Large intestine (tissue), 3 donors: ENCODE measurements around the gene PRKAG2. TPM values are rescaled to one million over a fixed set of nuclear protein-coding genes. Genes with fewer than 3 reads are reported as not detected.
A peak's percentile ranks its signal among the peaks of the same experiment; 100 is the strongest.

Experiments
- DNase-seq, 2 donors: peaks; one replicate each; pipeline versions ENCODE4 v3.0.0 to v3.0.0-alpha.2; 2013
- H3K27ac ChIP-seq: one replicate; pipeline ENCODE4 v1.5.1; 2013; ENCODE audit warnings: low read length
- H3K27me3 ChIP-seq: 2 replicates; pipeline ENCODE4 v1.6.1; 2013; ENCODE audit warnings: low read length; ENCODE audit not compliant: control insufficient read depth, insufficient read depth
- H3K36me3 ChIP-seq: 2 replicates; pipeline ENCODE4 v1.6.1; 2013; ENCODE audit warnings: low read length; ENCODE audit not compliant: control insufficient read depth, insufficient read depth
- H3K4me1 ChIP-seq: one replicate; pipeline ENCODE4 v1.6.1; 2013; ENCODE audit warnings: low read length; ENCODE audit not compliant: control insufficient read depth, insufficient read depth
- H3K4me3 ChIP-seq: one replicate; pipeline ENCODE4 v1.5.1; 2013; ENCODE audit warnings: low read length
- H3K9me3 ChIP-seq: one replicate; pipeline ENCODE4 v1.6.1; 2013; ENCODE audit warnings: mild to moderate bottlenecking, low read depth, low read length, moderate library complexity; ENCODE audit not compliant: control insufficient read depth
- WGBS: methylation state at CpG from one replicate; pipeline ENCODE4 v1.1.5; 2013; ENCODE audit warnings: low lambda C conversion rate; ENCODE audit not compliant: insufficient coverage; 5-methylcytosine and 5-hydroxymethylcytosine counted together
- polyA plus RNA-seq: library from polyadenylated mRNA; unstranded; fragments of 120-200 nt; gene quantifications from one replicate; pipeline ENCODE4 v1.2.1, GENCODE V29; 2013

PRKAG2 gene
- polyA plus RNA-seq, 1 donor: 50.9 TPM

DNA sequence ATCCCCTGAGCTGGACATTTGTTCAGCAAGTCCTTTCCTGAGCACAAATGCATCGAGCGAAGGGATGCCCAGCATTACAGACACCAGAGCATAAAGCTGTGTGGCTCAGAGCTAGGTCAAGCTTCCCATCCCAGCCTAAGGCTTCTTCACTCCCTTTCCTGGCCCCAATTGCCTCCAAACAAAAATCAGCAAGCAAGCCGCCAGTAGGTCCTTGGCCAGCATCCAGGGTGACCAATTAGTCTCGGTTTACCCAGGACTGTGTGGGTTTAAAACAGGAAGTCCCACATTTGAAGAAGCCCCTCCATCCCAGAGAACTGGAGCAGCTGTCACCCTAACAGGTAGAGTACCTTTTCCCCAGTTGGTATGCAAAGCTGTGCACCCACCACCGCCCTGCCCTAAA lies 51.2 kb downstream of the PRKAG2 start:
- Histone ChIP-seq H3K36me3 (peaks cover 3% of the 10 kb centered on the region), H3K4me3 (no peak overlapping the region), H3K27ac (no peak overlapping the region), H3K27me3 (no peaks in the 10 kb centered on the region), H3K9me3 (peaks cover 3% of the 10 kb centered on the region), H3K4me1 (peaks cover 41% of the 10 kb centered on the region)
- 100% methylated on average over 1 of the region's 5 CpGs for WGBS
- DNase-seq: no peak

DNA sequence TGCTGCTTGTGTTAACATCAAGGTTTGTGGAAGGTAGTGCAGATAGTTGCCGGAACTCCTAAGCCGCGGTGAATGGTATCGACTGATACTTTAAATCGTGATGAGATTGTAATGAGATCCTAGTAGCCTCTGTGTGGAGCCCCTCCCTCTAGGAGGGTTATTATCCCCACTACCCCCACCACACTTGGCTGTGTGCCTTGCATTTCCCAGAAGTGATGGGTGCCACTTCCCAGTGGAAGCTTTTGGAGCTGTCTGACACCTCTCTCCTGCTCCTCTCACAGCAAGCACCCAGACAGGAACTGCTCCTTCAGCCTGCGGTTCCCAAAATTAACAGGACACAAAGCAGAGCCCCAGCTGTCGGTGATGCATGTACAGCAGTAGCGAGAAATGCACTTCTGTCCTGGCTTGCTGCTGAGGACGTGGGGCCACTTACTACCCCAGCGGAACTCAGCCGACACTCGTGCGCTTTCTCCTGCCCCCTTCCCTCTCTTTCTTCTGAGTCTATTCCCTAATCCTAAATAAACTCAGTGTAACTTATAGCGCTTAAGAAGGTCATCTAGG lies 52.5 kb downstream of the PRKAG2 start:
- Histone ChIP-seq H3K27me3 (no peaks in the 10 kb centered on the region), H3K4me1 (peaks cover 52% of the 10 kb centered on the region), H3K27ac (peak overlapping the region; percentile 98), H3K9me3 (no peaks in the 10 kb centered on the region), H3K36me3 (no peaks in the 10 kb centered on the region), H3K4me3 (peak overlapping the region; percentile 19)
- WGBS: no CpG with 5 or more reads among the region's 14 CpGs
- no peak for DNase-seq

DNA sequence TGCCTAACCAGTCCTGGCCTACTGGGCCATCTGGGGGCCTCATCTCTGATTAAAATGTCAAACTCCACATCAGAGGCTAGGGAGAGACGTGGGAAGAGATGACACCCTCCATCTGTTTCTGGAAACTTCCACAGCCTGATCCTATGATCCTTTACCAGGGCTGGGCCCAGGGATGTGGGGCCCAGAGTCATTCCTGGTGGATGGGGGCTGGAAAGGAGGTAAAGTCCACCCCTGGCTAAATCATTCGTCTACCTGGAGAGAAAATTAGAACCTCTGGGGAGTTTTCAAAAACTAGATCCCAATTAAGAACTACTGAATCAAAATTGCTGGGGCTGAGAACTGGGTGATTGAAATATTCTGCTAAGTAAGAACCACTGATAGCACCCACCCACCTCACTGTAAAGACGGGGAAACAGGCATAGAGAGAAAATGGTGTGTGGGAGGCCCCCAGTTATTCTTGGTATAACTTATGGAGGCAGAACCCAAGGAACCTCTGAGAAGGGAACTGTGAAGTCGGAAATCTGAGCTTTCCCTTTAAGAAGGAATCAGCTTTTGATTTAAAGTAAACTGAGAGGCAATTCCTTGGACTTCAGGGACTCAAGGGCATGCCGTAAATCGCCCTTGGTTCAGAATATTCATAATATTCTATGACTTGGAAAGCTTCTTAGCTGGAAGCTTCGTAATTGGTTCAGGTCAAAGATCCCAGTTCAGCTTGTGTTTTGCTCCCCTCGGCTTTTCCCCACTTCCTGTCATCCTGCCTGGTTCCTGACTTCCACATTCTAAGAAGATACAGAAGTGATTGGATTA lies 53.1 kb downstream of the PRKAG2 start:
- DNase-seq: peak; percentile 74 to 89
- no CpG with 5 or more reads among the region's 8 CpGs for WGBS
- Histone ChIP-seq H3K36me3 (no peaks in the 10 kb centered on the region), H3K27me3 (no peaks in the 10 kb centered on the region), H3K4me1 (peaks cover 59% of the 10 kb centered on the region), H3K9me3 (no peaks in the 10 kb centered on the region), H3K4me3 (peak overlapping the region; percentile 19), H3K27ac (peak overlapping the region; percentile 98)

DNA sequence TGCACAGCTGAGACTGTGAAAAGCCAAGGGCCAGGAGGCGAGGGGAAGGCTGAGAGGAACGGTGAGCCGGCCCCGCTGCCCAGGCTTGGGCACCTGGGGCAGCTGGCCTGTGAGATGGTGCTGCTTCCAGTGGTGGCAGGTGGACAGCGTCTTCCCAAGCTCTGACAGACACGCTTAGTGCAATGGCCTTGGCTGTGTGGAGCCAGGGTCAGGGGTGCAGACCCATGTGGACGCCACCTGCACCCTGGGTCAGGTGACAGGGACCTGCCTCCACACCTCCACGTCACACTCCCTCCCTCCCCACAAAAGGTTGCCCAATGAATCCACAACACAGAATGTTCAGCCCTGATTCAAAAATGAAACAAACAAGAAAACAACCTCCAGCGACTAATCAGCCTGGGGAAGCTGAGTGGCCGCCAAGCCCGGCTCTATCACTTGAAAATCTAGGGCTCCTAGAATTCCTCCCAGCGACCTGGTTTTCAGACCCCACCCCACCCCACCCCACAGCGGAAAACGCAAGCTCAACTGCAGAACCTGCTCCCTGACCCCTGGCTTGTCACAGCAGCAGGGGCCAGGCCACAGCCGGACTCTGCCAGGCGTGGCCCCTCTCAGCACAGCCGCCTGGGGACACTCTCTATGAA lies 54.3 kb downstream of the PRKAG2 start:
- H3K36me3 ChIP-seq: no peaks in the 10 kb centered on the region
- DNase-seq: peak; percentile 81 to 82
- H3K4me3 ChIP-seq: no peak overlapping the region
- H3K27me3 ChIP-seq: no peaks in the 10 kb centered on the region
- H3K4me1 ChIP-seq: peaks cover 65% of the 10 kb centered on the region
- H3K27ac ChIP-seq: peak overlapping the region; percentile 98
- WGBS: no CpG with 5 or more reads among the region's 17 CpGs
- H3K9me3 ChIP-seq: no peaks in the 10 kb centered on the region

DNA sequence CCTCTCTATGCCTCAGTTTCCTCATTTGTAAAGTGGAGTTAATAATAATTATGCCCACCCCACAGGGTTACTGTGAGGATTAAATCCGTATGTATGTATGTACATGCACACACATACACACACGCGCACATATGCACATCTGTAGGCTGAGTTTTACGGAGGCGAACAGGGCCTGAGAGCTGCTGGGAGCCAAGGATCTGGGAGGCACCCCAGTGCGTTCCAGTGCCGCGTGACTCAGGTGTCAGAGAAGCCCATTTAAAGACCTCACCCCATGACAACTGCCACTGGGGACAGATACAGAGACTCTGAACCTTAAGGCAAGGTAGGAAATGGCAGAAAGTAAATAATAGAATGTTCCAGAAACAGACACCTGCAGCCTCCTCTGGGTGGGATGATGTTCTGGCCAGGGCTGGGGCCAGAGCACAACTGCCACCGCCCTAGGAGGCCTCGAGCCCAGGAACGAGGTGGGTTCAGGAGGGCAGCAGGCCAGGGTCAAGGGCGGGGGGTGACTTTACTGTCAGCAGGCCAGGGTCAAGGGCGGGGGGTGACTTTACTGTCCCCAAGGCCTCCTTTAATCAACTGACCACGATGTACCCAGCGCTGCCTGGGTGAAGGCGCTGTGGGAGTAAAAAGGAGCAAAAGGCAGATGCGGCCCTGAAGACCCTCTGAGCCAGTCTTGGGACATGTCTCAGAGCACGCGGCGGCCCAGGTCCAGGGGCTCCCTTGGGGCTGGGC lies 54.9 kb downstream of the PRKAG2 start:
- peak overlapping the region; percentile 98 for H3K27ac ChIP-seq
- no CpG with 5 or more reads among the region's 20 CpGs for whole genome bisulfite sequencing

DNA sequence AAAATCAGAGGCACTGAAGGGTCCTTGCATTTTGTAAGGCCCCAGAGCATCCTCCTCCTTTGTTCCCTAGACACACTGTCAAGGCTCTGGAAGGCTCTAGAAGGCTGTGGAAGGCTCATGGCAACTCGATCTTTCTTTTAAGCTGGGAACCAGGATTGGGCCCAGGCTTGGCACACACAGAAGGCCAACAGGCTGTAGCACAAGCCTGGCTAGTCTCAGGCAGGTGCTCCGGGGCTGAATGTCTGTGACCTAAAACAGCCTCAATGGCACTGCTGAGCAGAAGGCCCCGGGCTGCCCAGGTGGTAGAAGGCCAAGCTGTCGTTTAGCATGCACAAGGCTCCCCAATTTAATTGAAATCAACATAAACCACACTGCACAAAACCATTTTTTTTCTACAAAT lies 55.7 kb downstream of the PRKAG2 start:
- Histone ChIP-seq H3K4me1 (peaks cover 65% of the 10 kb centered on the region), H3K27ac (peak overlapping the region; percentile 98), H3K27me3 (no peaks in the 10 kb centered on the region), H3K36me3 (no peaks in the 10 kb centered on the region), H3K9me3 (no peaks in the 10 kb centered on the region), H3K4me3 (no peak overlapping the region)
- DNase-seq: no peak
- no CpG with 5 or more reads among the region's 4 CpGs for WGBS

More for the DNA sequence above, 54.9 kb downstream of the PRKAG2 start:
- Histone ChIP-seq H3K9me3 (no peaks in the 10 kb centered on the region), H3K27me3 (no peaks in the 10 kb centered on the region), H3K4me3 (no peak overlapping the region), H3K4me1 (peaks cover 65% of the 10 kb centered on the region), H3K36me3 (no peaks in the 10 kb centered on the region)
- DNase-seq: peak in 1 of 2 donors; percentile 32

DNA sequence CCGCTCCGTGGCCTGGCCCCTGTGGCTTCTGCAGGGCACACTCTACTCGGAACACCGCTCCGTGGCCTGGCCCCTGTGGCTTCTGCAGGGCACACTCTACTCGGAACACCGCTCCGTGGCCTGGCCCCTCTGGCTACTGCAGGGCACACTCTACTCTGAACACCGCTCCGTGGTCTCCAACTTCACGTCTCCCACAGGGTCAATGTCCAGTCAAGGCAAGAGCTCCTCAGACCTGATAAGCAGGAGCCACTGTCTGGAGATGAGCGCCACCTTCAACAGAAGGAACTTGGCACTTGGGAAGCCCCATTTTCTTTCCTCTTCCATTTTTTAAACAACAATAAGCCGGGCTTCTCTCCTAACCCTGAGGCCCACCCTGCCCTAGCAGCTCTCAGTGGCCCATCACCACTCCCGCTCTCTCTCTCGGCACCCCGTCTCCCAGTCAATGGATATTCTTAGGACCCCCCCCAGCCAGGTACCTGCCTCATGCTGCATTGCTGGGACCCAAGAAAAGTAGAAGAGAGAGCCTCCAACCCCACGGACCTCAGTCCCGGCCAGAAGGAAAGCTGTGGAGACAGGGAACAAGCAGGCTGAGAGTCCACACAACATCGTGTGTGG lies 56.3 kb downstream of the PRKAG2 start:
- H3K4me1 ChIP-seq: peaks cover 68% of the 10 kb centered on the region
- no peaks in the 10 kb centered on the region for H3K9me3 ChIP-seq
- no peaks in the 10 kb centered on the region for H3K36me3 ChIP-seq
- H3K4me3 ChIP-seq: no peak overlapping the region
- DNase-seq: peak in 1 of 2 donors; percentile 50
- no peaks in the 10 kb centered on the region for H3K27me3 ChIP-seq
- H3K27ac ChIP-seq: peak overlapping the region; percentile 98
- 20% methylated on average over 1 of the region's 19 CpGs for WGBS

DNA sequence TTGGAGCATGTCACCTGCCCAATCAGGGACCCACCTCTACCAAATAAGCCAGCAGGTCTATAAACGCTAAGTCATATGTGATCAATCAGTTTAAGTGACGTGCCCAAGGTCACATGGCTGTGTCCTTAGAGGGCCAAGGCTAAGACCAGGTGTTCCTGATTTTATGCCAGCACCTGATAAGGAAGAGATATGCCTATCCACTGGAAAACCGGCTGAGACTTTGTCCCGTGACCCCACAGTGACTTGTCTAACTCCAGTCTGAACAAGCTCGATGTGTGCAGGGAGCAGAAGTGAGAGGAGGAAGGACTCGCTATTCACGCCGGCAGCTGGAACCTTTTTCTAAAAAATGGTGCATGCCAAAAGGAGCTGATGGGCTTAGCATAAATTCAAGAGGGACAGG lies 57.0 kb downstream of the PRKAG2 start:
- DNase-seq: peak; percentile 93 to 97
- WGBS: no CpG with 5 or more reads among the region's 8 CpGs
- Histone ChIP-seq H3K36me3 (no peaks in the 10 kb centered on the region), H3K9me3 (no peaks in the 10 kb centered on the region), H3K4me1 (peaks cover 68% of the 10 kb centered on the region), H3K27ac (peak overlapping the region; percentile 98), H3K27me3 (no peaks in the 10 kb centered on the region), H3K4me3 (no peak overlapping the region)

DNA sequence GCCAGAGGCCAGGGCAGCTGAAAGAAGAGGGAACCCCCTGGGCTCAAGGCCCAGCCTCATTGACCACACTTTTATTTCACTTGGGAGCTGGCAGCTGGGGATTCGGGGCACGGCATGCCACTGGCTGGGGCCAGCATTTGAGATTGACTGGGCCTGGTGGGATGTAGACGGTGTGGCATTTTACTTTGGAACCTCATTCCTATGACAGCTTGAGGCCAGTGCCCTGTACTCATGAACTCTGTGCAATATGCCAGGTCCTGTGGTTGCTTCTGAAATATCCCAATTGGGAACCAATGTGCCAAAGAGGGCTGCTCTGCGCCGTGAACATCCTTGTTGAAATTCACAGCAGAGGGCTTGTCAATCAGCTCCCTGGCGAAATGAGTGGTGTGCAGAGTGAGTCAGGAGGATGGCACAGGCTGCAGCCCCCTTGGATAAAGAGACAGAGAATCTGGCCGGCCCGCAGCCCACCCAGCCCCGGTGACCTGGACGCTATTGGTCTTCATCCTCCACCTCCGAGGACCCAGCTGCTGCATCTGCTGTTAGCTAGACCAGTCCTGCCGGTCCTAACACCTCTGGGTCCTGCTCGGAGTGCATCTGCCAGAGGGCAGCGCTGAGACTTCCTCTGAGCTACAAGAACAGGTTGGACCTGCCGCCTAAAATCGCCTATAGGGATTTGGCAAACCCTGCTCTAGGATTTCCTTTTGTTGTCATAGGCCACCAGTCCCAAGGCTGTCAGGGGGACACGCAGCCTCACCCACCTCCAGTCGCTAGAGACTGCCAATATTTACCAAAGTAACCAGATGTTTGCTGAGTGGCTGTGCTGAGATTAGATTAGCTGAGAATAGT lies 58.0 kb downstream of the PRKAG2 start:
- peak in 1 of 2 donors; percentile 64 for DNase-seq
- H3K9me3 ChIP-seq: no peaks in the 10 kb centered on the region
- WGBS: no CpG with 5 or more reads among the region's 18 CpGs
- no peak overlapping the region for H3K4me3 ChIP-seq
- H3K4me1 ChIP-seq: peaks cover 59% of the 10 kb centered on the region
- no peaks in the 10 kb centered on the region for H3K36me3 ChIP-seq
- H3K27ac ChIP-seq: peak overlapping the region; percentile 98
- no peaks in the 10 kb centered on the region for H3K27me3 ChIP-seq
